ENCODE data around the gene ECI1. TPM values are rescaled to one million over a fixed set of nuclear protein-coding genes. Genes with fewer than 3 reads are reported as not detected.

Gene ECI1
- total and polyA plus RNA-seq, 2 of the 13 experiments (the other 11 are each of a cell fraction or from before 2014, with no cell fraction given): 82.0 to 102 TPM

- TF ChIP-seq ZIK1 (CRISPR knock-in tag; IDR thresholded peaks at IDR 0.05; ENCODE audit: borderline replicate concordance, low read depth): no peak
- peak; percentile 80 for TF ChIP-seq ASH2L (IDR thresholded peaks at IDR 0.05; ENCODE audit: insufficient read length, low read depth, low read length)
- TF ChIP-seq MAF1 (CRISPR knock-in tag; IDR thresholded peaks at IDR 0.05; ENCODE audit: borderline replicate concordance): 0 out of 2 replicates have a peak, but pooled peaks have one; percentile 47
- no peak for TF ChIP-seq ZNF431 (CRISPR knock-in tag; IDR thresholded peaks at IDR 0.05; ENCODE audit: borderline replicate concordance, low read depth)
- no peak; the same call in 1 of the 2 replicates for TF ChIP-seq KMT2B (CRISPR knock-in tag; IDR thresholded peaks at IDR 0.05)
- no peak for TF ChIP-seq ZNF709 (CRISPR knock-in tag; IDR thresholded peaks at IDR 0.05)
- TF ChIP-seq HOXA5 (CRISPR knock-in tag; IDR thresholded peaks at IDR 0.05): no peak; the same call in 1 of the 2 replicates
- TF ChIP-seq, protein P1, sequence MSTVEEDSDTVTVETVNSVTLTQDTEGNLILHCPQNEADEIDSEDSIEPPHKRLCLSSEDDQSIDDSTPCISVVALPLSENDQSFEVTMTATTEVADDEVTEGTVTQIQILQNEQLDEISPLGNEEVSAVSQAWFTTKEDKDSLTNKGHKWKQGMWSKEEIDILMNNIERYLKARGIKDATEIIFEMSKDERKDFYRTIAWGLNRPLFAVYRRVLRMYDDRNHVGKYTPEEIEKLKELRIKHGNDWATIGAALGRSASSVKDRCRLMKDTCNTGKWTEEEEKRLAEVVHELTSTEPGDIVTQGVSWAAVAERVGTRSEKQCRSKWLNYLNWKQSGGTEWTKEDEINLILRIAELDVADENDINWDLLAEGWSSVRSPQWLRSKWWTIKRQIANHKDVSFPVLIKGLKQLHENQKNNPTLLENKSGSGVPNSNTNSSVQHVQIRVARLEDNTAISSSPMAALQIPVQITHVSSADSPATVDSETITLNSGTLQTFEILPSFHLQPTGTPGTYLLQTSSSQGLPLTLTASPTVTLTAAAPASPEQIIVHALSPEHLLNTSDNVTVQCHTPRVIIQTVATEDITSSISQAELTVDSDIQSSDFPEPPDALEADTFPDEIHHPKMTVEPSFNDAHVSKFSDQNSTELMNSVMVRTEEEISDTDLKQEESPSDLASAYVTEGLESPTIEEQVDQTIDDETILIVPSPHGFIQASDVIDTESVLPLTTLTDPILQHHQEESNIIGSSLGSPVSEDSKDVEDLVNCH (CRISPR knock-in tag; IDR thresholded peaks at IDR 0.05): no peak
- peak; percentile 78 for TF ChIP-seq HDAC2 (CRISPR knock-in tag; IDR thresholded peaks at IDR 0.05)
- peak; percentile 98 for TF ChIP-seq MEIS1 (CRISPR knock-in tag; IDR thresholded peaks at IDR 0.05; ENCODE audit: borderline replicate concordance)
- TF ChIP-seq ZNF337 (CRISPR knock-in tag; IDR thresholded peaks at IDR 0.05; ENCODE audit: borderline replicate concordance, low read depth): 0 out of 2 replicates have a peak, but pooled peaks have one; percentile 48
- TF ChIP-seq ZNF879 (CRISPR knock-in tag; IDR thresholded peaks at IDR 0.05): no peak
- TF ChIP-seq FOXC1 (CRISPR knock-in tag; IDR thresholded peaks at IDR 0.05; ENCODE audit: borderline replicate concordance): no peak
- peak; percentile 38; the same call in 1 of the 2 replicates for TF ChIP-seq BCL6 (CRISPR knock-in tag; IDR thresholded peaks at IDR 0.05)
- TF ChIP-seq KDM5A (IDR thresholded peaks at IDR 0.05; ENCODE audit: borderline replicate concordance, low read length): peak; percentile 86; the same call in 1 of the 2 replicates
- TF ChIP-seq IRX3 (CRISPR knock-in tag; IDR thresholded peaks at IDR 0.05; ENCODE audit: borderline replicate concordance, low read depth): no peak
- TF ChIP-seq ZNF451 (CRISPR knock-in tag; IDR thresholded peaks at IDR 0.05): no peak
- TF ChIP-seq AGO1 (IDR thresholded peaks at IDR 0.05; ENCODE audit: low read depth, low read length, poor library complexity, severe bottlenecking): no peak
- TF ChIP-seq GZF1 (CRISPR knock-in tag; IDR thresholded peaks at IDR 0.05): no peak
- TF ChIP-seq, protein P2, sequence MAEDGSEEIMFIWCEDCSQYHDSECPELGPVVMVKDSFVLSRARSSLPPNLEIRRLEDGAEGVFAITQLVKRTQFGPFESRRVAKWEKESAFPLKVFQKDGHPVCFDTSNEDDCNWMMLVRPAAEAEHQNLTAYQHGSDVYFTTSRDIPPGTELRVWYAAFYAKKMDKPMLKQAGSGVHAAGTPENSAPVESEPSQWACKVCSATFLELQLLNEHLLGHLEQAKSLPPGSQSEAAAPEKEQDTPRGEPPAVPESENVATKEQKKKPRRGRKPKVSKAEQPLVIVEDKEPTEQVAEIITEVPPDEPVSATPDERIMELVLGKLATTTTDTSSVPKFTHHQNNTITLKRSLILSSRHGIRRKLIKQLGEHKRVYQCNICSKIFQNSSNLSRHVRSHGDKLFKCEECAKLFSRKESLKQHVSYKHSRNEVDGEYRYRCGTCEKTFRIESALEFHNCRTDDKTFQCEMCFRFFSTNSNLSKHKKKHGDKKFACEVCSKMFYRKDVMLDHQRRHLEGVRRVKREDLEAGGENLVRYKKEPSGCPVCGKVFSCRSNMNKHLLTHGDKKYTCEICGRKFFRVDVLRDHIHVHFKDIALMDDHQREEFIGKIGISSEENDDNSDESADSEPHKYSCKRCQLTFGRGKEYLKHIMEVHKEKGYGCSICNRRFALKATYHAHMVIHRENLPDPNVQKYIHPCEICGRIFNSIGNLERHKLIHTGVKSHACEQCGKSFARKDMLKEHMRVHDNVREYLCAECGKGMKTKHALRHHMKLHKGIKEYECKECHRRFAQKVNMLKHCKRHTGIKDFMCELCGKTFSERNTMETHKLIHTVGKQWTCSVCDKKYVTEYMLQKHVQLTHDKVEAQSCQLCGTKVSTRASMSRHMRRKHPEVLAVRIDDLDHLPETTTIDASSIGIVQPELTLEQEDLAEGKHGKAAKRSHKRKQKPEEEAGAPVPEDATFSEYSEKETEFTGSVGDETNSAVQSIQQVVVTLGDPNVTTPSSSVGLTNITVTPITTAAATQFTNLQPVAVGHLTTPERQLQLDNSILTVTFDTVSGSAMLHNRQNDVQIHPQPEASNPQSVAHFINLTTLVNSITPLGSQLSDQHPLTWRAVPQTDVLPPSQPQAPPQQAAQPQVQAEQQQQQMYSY (CRISPR knock-in tag; IDR thresholded peaks at IDR 0.05): 0 out of 2 replicates have a peak, but pooled peaks have one; percentile 18
- no peak for TF ChIP-seq PRMT3 (CRISPR knock-in tag; IDR thresholded peaks at IDR 0.05; ENCODE audit: borderline replicate concordance, low read depth)
- peak; percentile 88; the same call in 1 of the 2 replicates for TF ChIP-seq ATF2 (CRISPR knock-in tag; IDR thresholded peaks at IDR 0.05)
These were observed 28.0 kb downstream of the ECI1 start, which contains the start of gene E4F1 (continued) for GRCh38 chr16:2223221-2223941.

All from HepG2 (cell line).